HG02623 (cell line): ENCODE results near the gene STK32B.
"Not testable (repeated sequence)": the region's sequence is repeated elsewhere in the genome, so short reads cannot be mapped to it uniquely, and the experiment has no call there.

Source experiments
- ATAC-seq: cut with Tn5 transposase; IDR thresholded peaks from one replicate; pipeline ENCODE4 v1.9.1; 2021; ENCODE audit warnings: moderate library complexity; ENCODE audit not compliant: unreplicated experiment

STK32B gene

DNA sequence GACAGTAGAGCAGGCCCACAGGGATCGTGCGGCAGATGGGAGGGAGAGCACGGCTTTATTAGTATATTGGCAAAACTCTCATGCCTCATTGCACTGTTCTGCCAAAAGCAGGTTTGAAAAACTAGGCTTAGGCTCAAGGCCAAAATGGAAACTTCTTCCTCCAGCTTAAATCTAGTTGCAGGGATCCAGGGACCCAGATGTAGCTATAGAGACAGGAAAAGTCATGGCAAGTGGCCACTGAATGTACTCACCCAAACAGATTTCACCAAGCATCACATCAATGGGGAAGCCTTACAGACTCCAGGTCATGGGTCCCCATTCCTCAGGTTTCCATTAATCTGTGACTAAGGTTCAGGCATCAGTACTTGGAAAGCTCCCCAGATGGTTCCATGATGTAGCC lies 149.2 kb downstream of the STK32B start:
- no peak for ATAC-seq

DNA sequence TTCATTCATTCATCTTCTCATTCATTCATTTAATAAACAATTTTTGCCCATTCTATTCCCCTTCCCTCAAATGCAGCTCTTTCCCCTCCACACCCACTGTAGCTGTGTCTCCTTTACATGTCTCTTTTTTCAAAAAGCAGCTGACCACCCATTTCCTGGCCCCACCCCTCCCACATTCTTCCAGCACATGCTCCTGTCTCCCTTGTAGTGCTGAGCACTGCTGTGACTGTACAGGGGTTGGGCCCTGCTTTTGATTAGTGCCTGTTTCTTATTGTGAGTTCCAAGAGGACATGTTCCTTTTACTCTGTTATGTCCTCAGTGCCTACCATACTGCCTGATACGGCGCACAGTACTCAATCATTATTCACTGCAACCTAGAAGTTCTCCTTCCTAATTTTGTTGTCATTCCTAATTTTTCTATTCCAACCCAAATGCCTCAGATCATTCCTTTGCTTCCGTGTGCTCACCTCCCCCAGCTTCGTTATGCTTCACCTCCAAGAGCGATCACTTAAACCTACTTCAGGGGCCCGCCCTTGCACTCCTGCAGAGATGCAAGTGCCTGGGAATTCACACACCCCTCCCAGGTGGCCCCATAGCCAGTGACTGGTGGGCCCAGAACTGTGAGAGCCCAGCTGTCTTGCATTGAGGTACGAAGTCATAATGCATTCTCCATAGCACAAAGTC lies 152.2 kb downstream of the STK32B start:
- ATAC-seq, result no peak

DNA sequence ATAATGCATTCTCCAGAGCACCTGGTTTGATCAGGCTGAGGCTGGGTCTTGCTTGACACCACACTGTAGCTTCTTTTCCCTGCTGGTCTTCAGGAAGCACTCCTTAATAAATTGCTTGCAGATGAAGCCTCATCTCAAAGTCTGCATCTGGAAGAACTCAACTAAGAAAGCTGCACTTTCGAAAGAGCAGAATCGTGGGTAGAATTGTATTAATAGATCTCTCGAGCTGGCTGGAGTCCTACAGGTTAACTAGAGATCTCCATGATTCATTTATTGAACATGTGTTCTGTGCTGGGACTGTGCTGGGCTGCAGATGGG lies 152.7 kb downstream of the STK32B start:
- no peak for ATAC-seq

DNA sequence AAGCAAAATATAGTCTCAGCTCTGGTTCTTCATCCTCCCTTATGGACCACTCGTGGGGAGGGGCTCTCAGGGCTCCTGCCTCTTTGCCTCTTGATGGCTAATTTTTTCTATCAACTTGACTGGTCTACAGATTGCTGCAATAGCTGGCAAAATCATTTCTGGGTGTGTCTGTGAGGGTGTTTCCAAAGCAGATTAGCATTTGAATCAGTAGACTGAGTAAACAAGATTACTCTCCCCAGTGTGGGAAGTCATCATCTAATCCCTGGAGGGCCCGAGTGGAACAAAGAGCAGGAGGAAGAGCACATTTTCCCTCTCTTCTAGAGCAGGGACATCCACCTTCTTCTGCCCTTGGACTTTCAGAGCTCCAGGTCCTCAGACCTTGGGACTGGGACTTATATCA lies 153.5 kb downstream of the STK32B start:
- ATAC-seq, result no peak

DNA sequence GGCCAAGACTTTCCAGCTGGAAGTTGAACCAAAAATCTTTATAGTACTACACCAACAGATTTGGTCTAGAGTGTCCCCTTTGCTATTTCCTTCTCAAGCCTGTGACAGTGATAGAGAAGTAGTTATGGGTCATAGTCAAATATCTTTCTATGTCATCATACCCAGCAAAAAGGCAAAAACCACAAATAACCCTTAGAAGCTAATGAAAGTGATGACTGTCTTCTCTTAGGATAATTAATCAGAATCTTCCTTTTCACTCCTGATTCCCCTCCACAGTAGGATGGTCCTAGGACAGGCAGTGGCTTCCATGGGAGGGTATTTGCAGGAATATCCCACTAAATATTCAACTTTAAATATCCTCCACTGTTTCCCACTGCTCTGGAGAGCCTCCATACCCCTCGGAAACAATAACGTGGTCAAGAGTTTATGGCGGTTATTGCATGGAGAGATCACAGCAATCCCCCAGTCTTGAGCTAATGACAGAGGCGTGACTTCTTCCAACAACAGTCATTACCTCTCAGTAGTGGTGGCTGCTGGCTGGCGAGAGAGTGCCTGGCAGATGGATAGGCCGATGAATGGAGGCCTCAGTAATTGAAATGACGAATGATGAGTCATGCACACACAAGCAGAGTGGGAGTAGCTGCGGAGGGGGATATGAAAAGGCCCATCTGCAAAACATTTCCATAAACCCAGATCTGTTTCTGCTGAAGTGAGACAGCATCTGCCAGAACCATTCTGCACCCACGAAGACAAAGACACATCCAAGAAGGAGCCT lies 154.9 kb downstream of the STK32B start:
- no peak for ATAC-seq

DNA sequence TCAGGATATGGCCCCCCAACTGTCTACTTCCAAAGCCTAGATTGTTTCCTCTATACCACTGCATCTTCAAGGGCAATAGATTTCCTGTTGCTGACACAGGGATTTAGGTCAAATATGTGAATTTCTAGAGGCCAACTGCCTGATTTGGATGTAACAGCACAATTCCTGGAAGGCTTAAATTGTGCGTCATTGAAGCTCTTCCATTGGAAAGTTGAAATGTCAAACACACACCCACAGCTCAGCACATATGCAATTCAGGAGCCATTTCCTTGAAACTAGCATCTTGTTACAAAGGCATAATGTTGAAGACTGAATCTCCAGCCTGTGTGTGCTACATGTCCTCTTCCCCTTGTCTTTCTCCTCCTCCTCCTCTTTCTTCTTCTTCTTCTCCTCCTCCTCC lies 158.6 kb downstream of the STK32B start:
- ATAC-seq, result no peak

DNA sequence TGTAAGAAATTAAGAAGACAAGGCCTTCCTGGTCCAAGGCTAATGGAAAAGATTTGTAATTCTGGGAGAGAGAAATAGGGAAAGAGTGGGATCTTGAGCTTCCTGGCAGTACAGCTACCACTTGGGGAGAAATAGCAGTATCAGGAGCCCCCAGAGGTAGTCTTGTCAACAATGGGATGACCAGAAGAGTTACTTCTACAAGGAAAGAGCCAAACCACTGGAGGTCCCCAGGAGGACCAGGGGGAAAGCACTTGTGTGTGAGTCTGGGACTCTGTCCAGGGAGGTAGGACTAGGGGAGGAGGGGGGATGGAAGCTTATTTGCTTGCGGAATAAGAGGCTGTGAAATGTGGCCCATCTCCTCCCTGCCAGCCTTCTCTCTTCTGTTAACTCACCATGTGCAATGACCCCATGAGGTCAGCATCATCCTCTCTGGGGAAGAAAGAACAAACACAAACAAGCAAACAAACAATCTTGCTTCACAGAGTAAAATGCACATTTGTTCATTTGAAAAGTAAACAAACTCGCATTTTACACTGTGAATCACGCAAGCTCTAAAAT lies 160.1 kb downstream of the STK32B start:
- no peak for ATAC-seq

DNA sequence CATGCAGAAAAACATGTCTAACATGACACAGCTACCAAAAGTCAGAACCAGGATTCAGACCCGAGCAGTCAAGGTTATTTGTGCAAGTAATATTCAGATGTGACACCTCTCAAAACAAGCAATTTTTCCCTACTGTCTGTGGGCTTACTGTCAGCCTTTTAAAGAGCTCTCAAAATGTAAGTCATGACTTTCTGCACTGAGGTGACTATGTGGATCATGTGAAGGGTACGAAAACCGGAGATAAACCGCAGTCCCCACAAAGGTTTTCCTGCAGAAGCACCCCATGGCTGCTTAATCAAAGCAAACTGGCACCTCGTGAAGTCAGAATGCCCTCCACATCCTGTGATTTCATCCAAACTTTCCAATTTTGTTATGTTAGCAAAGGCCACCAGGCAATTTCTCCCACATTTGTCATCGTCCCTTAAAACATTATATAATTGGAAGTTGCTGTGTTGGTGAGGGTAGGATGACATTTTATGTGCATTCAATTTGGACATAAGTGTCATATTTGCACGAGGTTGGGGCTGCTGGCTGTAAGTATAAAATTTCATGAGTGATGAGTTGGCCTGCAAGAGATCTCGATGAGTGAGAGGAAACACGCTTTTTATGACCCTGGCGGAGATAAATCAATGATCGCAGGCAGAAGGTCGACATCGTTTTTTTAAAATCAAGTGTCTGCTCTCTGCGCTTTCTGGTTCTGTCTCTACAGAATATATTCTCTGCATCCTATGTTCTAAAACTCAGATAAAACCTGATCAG lies 161.2 kb downstream of the STK32B start:
- no peak for ATAC-seq

DNA sequence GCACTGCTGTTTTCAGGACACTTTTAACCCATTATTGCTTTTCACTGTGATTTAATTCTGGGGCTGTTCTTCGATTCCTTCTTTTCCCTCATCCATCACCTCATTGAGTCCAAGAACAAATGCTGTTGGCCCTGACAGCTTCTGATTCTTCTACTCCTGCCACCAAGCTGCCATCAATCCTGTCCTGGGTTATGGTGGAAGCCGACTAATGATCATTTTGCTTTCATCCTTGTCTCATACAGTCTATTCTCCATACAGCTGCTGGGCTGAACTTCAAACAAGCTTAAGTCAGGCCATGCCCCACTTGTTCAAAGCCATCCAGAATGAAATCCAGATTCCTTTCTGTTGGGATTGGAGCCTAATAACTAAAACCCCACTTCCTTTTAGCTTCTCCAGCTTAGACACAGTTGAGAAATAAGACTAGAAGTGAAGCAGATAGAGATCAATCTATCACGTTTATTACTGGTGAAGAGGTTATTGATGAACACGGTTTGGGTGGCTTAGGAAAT lies 161.9 kb downstream of the STK32B start:
- no peak for ATAC-seq

DNA sequence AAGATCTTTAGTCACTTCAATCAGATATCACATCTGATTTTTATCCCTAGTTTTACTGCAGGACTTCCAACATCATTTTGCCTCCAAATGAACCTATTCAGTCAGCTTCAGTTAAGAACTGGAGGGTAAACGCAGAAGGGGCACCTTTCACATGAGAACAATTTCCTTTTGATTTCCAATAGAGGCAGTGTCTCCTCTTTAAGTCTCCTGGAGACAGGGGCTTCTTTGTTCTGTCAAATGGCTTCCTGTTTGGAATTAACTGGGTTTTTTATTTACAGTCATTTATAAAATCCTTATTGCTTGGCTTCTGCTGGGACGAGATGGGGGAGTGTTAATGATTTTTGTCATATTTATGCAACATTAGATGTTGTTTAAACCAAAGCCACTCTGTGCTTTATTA lies 164.0 kb downstream of the STK32B start:
- no peak for ATAC-seq

DNA sequence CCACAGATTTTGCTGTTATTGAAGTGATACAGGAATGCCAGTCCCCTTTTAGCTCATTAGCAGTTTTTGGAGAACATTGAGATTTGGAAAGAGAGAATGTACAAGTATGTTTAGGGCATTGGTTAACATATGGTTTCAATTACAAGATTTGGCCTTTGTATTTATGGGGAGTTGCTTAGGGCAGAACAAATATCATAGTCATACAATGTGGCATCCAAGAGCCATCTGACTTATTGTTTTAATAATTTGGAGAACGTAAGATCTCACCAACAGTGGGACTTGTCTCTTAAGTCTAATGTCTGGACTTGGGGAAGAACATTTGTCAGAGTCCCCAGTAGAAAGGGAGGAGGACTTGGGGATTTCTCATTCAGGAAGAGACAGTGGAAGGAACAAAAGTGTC lies 166.1 kb downstream of the STK32B start:
- no peak for ATAC-seq

DNA sequence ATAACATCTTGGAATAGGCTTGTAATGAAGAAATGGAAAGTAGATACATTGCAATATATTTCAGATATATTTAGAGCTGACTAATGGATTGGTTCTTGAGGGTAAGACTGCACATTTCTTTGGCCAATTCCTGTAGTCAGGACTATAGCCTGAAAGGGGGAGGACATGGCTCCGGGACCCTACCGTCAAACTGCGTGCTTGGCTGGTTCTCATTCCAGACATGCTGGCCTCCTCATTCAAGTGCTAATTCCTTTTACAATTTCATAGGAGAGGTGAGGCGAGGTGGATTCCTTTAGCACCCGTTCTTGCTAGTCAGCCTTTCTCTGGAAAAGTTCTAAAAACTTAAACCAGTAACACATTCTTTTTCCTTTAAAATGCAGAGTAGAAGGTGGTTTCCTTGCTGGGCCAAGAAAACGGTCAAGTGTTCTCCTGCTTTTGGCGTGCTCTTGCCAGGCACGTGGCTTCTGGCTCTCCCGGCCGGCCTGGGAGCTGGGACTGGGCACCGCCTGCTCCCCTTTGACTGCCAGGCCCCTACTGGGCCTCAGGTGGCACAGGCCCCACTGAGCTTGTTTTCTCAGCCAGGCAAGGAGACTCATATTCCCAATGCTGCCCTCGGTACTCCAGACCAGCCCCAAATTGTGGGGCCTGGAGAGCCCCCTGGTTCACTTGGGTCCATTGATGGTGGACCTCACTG lies 167.2 kb downstream of the STK32B start:
- ATAC-seq, result no peak

DNA sequence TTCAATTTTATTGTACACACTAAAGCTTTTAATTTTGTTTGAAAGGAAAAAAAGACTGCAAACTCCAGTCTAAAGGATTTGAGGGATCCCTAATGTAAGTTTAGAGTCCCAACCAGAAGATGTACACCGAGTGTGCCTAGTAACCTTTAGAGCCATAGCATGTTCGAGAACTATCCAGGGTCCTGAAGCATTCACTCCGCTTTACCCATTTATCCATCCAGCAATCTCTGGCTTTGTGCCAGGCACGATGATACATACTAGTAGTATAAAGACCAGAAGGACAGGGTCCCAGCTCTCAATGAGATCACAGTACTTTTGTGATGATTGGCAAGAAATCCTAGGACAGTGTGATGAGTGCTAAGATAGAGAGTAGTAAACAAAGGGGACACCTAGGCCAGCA lies 168.7 kb downstream of the STK32B start:
- no peak for ATAC-seq

DNA sequence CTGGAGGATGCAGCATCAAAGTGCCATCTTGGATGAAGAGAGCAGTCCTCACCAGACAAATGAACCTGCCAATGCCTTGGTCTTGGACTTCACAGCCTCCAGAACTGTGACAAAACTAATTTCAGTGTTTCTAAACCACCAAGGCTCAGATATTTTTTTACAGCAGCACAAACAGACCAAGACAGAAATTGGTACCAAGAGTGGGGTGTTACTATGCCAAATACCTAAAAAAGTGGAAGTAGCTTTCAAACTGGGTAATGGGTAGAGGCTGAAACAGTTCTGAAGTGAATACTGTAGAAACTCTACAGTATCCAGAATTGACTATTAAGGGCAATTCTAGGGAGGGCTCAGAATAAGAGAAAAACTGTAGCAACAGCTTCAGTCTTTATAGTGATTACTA lies 170.8 kb downstream of the STK32B start:
- no peak for ATAC-seq

DNA sequence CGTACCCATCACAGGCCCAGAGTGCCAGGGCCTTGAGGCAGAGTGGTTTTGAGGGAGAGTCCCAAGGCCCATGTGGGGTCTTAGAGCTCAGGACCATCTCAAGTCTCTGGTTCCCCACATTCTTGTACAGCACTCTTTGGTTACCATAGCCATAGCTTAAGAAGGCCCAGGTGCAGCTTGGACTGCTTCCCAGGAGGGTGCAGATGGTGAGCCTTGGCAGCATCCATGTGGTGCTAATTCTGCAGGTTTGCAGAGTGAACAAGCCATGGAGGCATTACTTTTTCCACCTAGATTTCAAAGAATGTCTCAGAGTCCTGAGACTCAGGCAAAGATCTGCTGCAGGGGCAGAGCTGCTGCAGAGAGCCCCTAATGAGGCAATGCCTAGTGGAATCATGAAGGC lies 171.7 kb downstream of the STK32B start:
- ATAC-seq, result no peak

DNA sequence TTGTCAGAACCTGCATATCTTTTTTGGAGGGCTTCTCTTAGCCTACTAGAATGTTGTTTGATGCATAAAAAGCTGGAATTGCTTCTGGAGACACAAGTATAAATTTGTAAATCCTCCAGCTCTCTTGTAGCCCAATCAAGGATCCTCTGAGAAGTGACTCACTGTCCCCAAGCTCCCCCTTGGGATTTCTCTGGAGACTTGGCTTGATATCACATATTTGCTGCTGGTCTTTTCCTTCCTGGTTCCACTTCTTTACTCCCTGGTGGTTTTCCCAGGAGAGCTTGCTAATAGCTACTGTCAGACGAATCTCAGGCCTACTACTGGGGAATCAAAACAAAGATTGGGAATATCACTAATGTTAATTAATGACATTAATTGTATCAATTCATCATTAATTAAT lies 173.1 kb downstream of the STK32B start:
- ATAC-seq, result no peak

DNA sequence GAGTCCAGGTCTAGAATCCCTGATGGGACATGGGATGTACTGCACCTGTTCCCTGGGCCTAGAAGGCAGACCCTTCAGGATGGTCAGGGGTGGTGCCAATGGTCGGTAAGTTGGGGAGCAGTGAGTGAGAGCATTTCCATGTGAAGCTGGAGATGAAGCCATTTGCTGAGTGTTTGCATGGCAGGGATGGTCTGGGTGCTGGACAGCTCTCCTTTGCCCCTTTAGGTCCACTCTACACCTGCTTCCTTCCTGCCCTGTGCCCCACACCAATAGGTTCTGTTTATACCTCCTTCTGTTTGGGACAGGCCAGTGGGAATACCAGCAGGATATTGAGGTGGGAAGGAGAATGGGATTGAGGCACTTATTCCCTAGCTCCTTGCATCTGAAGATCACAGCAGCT lies 181.3 kb downstream of the STK32B start:
- no peak for ATAC-seq

DNA sequence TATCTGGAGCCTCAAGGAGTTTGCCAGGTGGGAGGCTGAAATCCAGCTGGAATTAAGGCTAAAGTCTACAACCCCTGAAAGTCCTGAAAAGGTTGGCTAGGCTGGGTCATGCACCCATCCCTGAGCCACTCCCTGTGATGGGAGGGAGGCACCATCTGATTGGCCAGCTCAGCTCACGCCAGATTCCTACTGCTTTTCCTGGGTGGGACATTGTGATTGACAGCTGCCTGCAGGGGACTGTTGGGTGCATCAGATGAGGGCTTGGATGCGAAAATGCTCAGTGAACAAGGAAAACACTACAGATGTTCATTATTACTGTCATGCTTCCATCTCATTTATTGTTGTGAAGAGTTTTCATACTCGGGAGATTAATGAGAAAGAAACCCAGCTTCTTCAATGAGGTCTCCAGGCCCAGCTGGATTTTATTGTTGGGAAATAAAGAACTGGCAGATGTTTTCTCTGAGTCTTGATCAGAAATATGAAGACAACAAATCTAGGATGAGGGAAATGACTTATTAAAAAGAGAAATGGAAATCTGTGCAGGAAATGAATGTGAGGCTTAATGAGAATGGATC lies 185.9 kb downstream of the STK32B start:
- ATAC-seq, result no peak

DNA sequence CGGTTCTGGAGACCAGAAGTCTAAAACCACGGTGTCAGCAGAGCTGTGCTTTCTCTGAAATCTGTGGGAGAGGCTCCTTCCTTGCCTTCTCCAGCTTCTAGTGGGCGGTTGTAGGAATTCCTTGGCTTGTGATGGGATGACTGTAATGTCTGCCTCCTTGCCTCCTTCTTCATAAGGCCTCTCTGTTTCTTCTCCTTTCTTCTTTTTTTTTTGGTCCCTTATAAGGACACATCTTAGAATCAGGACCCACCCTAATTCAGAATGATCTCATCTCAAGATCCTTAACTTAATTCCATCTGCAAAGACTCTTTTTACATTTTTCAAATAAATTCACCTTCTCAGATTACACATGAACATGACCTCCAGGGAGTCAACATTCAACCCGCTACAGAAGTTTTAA lies 186.9 kb downstream of the STK32B start:
- ATAC-seq, result no peak

DNA sequence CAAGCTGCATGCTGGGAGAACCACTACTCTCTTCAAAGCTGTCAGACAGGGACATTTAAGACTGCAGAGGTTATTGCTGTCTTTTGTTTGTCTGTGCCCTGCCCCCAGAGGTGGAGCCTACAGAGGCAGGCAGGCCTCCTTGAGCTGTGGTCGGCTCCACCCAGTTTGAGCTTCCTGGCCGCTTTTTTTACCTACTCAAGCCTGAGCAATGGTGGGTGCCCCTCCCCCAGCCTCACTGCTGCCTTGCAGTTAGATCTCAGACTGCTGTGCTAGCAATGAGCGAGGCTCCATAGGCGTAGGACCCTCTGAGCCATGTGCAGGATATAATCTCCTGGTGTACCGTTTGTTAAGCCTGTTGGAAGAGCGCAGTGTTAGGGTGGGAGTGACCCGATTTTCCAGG lies 195.8 kb downstream of the STK32B start:
- not testable (repeated sequence) for ATAC-seq

DNA sequence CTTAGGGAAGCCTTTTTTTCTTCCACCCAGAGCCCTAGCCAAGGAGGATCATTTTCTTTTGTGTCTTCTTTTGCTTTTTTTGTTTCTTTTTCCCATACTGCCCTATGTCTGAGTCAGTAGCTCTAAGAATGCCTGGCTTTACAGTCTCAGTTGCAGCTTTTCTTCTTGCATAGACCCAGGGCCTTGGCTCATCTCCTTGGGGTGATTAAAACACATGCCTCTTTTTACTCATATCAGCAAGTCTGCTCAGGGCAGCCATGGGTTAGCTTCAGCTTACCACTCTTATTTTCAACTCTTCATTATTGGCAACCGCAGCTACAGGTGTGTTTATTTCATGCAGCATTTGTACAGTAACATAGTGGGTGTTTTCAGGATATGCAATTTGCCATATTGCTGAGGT lies 196.5 kb downstream of the STK32B start:
- no peak for ATAC-seq
